ENCODE data around the gene H3-3A.

GRCh38 chr1:226051365-226051764 is 11.2 kb upstream of the H3-3A start:
- TF ChIP-seq CTCF (conservative IDR thresholded peaks at IDR 0.05), result no peak
- TF ChIP-seq ZFX (IDR thresholded peaks at IDR 0.05), result no peak

Measured in C4-2B (cell line).